ENCODE results near the gene RXRG.

GRCh38 chr1:165444897-165445370, at the start of gene RXRG:
- TF ChIP-seq CTCF (optimal IDR thresholded peaks at IDR 0.05 in 1 of 3, IDR thresholded peaks at IDR 0.05 in 1 of 3, conservative IDR thresholded peaks at IDR 0.05 in 1 of 3; ENCODE audit: extremely low read depth in 1 of 3, insufficient read depth in 2 of 3, low read length in 3 of 3) = no peak
- peak; percentile 93 for TF ChIP-seq EZH2 (IDR thresholded peaks at IDR 0.05; ENCODE audit: low read length)
